ENCODE data around the gene NLRP6. TPM values are rescaled to one million over a fixed set of nuclear protein-coding genes. Genes with fewer than 3 reads are reported as not detected.
"Not testable (repeated sequence)": the region's sequence is repeated elsewhere in the genome, so short reads cannot be mapped to it uniquely, and the experiment has no call there.

The NLRP6 gene
- total and polyA plus RNA-seq, 9 donors: 0.02 to 1.1 (median 0.20) TPM; not detected in 3

DNA sequence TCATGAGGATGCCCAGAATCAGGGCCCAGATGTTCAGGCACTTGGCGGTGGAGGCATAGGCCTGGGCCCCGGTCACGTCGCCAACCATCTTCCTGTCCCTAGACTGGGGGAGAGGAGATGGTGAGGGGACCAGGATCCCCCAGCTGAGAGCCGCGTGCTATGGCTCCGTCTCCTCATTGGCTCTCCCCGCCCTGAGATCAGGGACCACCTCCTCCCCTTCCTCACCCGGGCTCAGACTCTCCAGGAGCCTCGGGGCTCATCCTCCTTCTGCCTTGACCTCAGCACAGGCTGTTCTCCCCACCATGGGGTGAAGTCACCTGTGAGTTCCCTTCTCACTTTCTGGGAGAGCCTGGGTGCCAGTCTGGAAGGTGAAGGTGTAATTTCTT is 41.7 kb downstream of the NLRP6 start:
- WGBS, 3 donors: 0% methylated on average over 4 to 8 of the region's 10 CpGs
- H3K9me3 ChIP-seq, H3K27me3 ChIP-seq, H3K36me3 ChIP-seq: not testable (repeated sequence)
- H3K27ac ChIP-seq: peak overlapping the region; percentile 90 to 91
- peaks cover 13% of the 10 kb centered on the region for H3K4me1 ChIP-seq (ENCODE audit: insufficient read depth)
- peak; percentile 1 for TF ChIP-seq POLR2A (IDR thresholded peaks at IDR 0.05)
- H3K4me3 ChIP-seq: peak overlapping the region; percentile 88
- peak; percentile 26 to 48 (median 41) for DNase-seq
- intact Hi-C loops (cut with DNase I): loop anchor here in 1 of 4 donors (5.0 kb wide), 1 partner anchor 37 kb away; no protein-coding TSS in a partner anchor

DNA sequence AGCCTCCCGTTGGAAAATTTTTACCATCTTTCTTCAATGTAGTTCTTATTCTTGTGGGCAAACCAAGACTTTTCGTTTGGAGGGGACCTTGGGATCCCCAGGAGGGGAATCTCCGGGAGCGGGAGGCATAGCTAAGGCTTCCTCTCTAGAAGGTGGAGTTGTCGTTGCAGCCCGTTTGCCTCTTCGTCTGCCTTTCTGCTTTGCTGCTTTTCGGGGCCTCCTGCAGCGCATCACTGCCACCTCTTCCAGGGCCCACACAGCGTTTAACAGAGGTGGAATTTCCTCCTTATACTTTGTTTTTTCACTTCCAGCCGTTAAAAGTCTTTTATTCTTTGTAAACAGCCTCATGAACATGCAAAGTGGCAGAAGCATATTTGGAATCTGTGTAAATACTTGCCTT is 45.9 kb downstream of the NLRP6 start:
- WGBS, 3 donors: 32 to 43% (median 36%) methylated on average over 11 of the region's 11 CpGs
- intact Hi-C loops (cut with DNase I): loop anchor here in 1 of 4 donors (5.0 kb wide), 1 partner anchor 33 kb away; no protein-coding TSS in a partner anchor
- Histone ChIP-seq H3K36me3 (no peaks in the 10 kb centered on the region), H3K27me3 (no peaks in the 10 kb centered on the region), H3K4me1 (ENCODE audit: insufficient read depth) (peaks cover 26% of the 10 kb centered on the region), H3K4me3 (peak overlapping the region; percentile 17), H3K9me3 (no peaks in the 10 kb centered on the region), H3K27ac (peak overlapping the region; percentile 83 to 94)
- peak in 3 of 5 donors; percentile 34 to 44 (median 38) for DNase-seq
- TF ChIP-seq POLR2A (IDR thresholded peaks at IDR 0.05) (no peak), CTCF (IDR thresholded peaks at IDR 0.05) (no peak), EP300 (IDR thresholded peaks at IDR 0.05) (no peak)

DNA sequence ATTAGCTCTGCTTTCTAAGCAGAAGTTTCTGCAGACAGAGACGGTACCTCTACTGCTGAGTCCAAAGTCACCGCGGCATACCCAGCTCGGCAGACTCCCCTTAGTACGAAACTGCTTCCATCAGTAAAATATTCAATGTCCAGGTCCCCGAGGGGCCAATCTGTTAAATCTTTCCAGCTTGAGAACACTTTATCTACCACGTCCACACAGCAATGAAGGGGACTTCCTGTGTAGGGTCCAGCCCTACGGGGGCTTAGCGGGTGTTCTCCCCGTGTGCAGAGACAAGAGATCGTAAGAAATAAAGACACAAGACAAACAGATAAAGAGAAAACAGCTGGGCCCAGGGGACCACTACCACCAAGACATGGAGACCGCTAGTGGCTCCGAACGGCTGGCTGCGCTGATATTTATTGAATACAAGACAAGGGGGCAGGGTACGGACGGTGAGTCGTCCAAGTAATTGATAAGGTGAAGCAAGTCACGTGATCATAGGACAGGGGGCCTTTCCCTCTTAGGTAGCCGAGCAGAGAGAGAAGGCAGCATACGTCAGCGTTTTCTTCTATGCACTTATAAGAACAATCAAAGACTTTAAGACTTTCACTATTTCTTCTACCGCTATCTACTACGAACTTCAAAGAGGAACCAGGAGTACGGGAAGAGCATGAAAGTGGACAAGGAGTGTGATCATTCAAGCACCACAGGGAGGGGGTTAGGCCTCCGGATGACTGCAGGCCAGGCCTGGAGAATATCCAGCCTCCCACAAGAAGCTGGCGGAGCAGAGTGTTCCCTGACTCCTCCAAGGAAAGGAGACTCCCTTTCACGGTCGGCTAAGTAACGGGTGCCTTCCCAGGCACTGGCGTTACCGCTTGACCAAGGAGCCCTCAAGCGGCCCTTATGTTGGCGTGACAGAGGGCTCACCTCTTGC is 46.6 kb downstream of the NLRP6 start:
- intact Hi-C loops (cut with DNase I): loop anchor here in 1 of 4 donors (5.0 kb wide), 1 partner anchor 32 kb away; no protein-coding TSS in a partner anchor
- 8 to 19% (median 10%) methylated on average over 29 to 31 of the region's 34 CpGs for WGBS, 3 donors
- not testable (repeated sequence) for H3K9me3 ChIP-seq, H3K27me3 ChIP-seq, H3K36me3 ChIP-seq
- peak in 4 of 5 donors; percentile 79 to 86 (median 82) for DNase-seq
- Histone ChIP-seq H3K4me1 (ENCODE audit: insufficient read depth) (peaks cover 26% of the 10 kb centered on the region), H3K27ac (peak overlapping the region; percentile 83 to 94), H3K4me3 (peak overlapping the region; percentile 17)

- WGBS, 3 donors: 78 to 84% (median 79%) methylated on average over 30 of the region's 30 CpGs
- no peaks in the 10 kb centered on the region for H3K36me3 ChIP-seq
- no peak for TF ChIP-seq POLR2A (IDR thresholded peaks at IDR 0.05)
- TF ChIP-seq CTCF (IDR thresholded peaks at IDR 0.05): no peak
- TF ChIP-seq EP300 (IDR thresholded peaks at IDR 0.05): no peak
- no peaks in the 10 kb centered on the region for H3K27me3 ChIP-seq
- peaks cover 26% of the 10 kb centered on the region for H3K4me1 ChIP-seq (ENCODE audit: insufficient read depth)
- peak in 3 of 5 donors; percentile 43 to 55 (median 51) for DNase-seq
- H3K9me3 ChIP-seq: no peaks in the 10 kb centered on the region
- H3K27ac ChIP-seq: peak overlapping the region; percentile 84 to 94
- intact Hi-C loops (cut with DNase I): no loop called here
- no peak overlapping the region for H3K4me3 ChIP-seq
These were observed 47.8 kb downstream of the NLRP6 start for GRCh38 chr11:325796-326591.

GRCh38 chr11:326592-326841 is 48.3 kb downstream of the NLRP6 start:
- TF ChIP-seq CTCF (IDR thresholded peaks at IDR 0.05) (no peak), EP300 (IDR thresholded peaks at IDR 0.05) (no peak), POLR2A (IDR thresholded peaks at IDR 0.05) (no peak)
- no peak for DNase-seq
- no peaks in the 10 kb centered on the region for H3K9me3 ChIP-seq
- H3K4me1 ChIP-seq (ENCODE audit: insufficient read depth): peaks cover 26% of the 10 kb centered on the region
- peak overlapping the region; percentile 84 to 94 for H3K27ac ChIP-seq
- WGBS, 3 donors: 74 to 80% (median 77%) methylated on average over 4 to 6 of the region's 6 CpGs
- no peaks in the 10 kb centered on the region for H3K36me3 ChIP-seq
- H3K4me3 ChIP-seq: no peak overlapping the region
- intact Hi-C loops (cut with DNase I): no loop called here
- no peaks in the 10 kb centered on the region for H3K27me3 ChIP-seq
